ENCODE results near the gene TM2D3. TPM values are rescaled to one million over a fixed set of nuclear protein-coding genes. Genes with fewer than 3 reads are reported as not detected.

Gene TM2D3
- total and polyA plus RNA-seq, 11 donors: 43.7 to 63.8 (median 49.5) TPM

DNA sequence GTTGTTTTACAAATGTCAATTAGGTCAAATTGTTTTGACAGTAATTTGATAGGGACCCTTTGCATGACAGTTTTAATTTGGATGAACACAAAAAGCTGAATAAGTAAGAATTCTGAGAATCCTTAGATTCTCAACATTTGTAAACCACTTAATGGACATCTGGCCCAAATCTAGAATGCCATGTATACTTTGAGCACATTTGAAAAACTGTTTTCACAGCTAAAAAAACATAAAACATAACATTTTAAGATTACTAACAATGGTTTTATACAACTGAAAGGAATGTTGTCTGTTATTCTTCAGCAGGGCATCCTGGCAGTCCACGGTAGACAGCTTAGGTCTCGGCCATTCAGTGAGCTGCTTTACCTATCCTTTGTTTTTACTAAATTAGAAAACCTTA lies 34.5 kb upstream of the TM2D3 start:
- Histone ChIP-seq H3K4me1 (peaks cover 0 to 8% (median 0%) of the 10 kb centered on the region in 12 donors), H3K4me3 (no peak overlapping the region), H3K27ac (no peak overlapping the region), H3K27me3 (no peaks in the 10 kb centered on the region), H3K9me3 (no peaks in the 10 kb centered on the region), H3K36me3 (peaks cover 0 to 82% (median 25%) of the 10 kb centered on the region in 9 donors)
- TF ChIP-seq POLR2A (IDR thresholded peaks at IDR 0.05): no peak
- TF ChIP-seq, protein P1, sequence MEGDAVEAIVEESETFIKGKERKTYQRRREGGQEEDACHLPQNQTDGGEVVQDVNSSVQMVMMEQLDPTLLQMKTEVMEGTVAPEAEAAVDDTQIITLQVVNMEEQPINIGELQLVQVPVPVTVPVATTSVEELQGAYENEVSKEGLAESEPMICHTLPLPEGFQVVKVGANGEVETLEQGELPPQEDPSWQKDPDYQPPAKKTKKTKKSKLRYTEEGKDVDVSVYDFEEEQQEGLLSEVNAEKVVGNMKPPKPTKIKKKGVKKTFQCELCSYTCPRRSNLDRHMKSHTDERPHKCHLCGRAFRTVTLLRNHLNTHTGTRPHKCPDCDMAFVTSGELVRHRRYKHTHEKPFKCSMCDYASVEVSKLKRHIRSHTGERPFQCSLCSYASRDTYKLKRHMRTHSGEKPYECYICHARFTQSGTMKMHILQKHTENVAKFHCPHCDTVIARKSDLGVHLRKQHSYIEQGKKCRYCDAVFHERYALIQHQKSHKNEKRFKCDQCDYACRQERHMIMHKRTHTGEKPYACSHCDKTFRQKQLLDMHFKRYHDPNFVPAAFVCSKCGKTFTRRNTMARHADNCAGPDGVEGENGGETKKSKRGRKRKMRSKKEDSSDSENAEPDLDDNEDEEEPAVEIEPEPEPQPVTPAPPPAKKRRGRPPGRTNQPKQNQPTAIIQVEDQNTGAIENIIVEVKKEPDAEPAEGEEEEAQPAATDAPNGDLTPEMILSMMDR (IDR thresholded peaks at IDR 0.05): no peak
- ATAC-seq (no peak), DNase-seq (no peak)
- 83 to 89% (median 88%) methylated on average over 2 of the region's 2 CpGs for WGBS, 4 donors
- intact Hi-C loops (cut with DNase I): no loop called here

DNA sequence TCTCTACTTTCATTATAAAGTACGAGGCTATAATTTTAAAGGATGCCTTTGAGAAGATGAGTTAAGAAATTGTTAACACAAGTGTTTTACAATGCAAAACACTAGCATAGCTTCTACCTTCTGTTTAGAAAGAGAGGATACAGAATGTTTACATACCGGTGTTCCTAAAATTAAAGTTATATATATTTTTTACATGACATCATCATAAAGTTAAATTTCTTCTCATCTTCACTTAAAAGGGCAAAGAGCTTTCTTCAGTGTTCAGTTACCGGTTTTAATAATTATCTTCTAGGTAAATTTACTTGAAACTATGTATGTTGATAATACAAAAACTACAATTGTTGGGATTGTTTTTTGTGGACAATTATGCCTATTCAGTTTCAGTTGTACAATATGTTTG lies 32.7 kb upstream of the TM2D3 start:
- H3K4me1 ChIP-seq: peaks cover 0 to 8% (median 0%) of the 10 kb centered on the region in 12 donors
- no peak for DNase-seq
- no peak for ATAC-seq
- H3K4me3 ChIP-seq: no peak overlapping the region
- no peaks in the 10 kb centered on the region for H3K27me3 ChIP-seq
- no peaks in the 10 kb centered on the region for H3K9me3 ChIP-seq
- H3K27ac ChIP-seq: peak overlapping the region in 3 of 12 donors; percentile 30 to 55 (median 47)
- 79 to 87% (median 82%) methylated on average over 3 of the region's 3 CpGs for WGBS, 4 donors
- H3K36me3 ChIP-seq: peaks cover 0 to 81% (median 25%) of the 10 kb centered on the region in 9 donors
- intact Hi-C loops (cut with DNase I): no loop called here
- no peak for TF ChIP-seq POLR2A (IDR thresholded peaks at IDR 0.05)
- TF ChIP-seq, protein P1 (IDR thresholded peaks at IDR 0.05): no peak

DNA sequence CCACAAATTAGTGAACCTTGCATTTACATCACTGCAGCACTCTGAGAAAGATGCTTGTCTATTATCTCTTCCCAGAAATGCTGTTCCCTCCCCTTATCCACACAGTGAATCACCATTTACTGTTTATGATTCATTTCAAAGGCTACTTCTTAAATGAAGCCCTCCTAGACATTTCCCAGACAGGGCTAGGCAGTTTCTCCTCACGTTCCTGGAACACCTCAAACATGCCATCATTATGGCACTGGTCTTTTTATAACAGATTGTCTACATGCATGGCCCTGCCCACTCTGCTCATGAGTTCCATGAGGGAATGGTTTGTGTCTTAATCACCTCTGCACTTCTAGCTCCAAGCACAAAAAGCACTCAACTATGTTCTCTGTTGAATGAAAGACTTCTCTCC lies 32.2 kb upstream of the TM2D3 start:
- H3K36me3 ChIP-seq: peaks cover 0 to 81% (median 25%) of the 10 kb centered on the region in 9 donors

DNA sequence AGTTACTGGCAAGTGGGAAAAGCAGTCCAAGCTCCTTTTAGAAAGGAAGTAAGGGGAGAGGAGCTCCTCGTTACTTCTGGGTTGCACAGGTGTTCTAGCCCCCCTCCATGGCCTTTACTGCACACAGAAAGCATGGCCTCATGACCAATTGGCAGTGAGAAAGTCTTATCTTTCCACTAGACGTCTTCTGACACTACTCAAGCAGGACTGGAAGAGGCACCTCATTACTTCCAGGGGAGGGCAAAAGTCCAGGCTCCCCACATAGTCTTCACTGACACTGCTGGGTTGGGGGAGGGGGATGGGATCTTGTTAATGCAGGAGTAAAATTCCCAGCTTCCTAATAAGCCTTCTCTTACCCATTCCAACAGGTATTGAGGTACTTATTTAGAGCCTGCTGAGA lies 27.6 kb upstream of the TM2D3 start:
- no peak overlapping the region for H3K27ac ChIP-seq
- no peaks in the 10 kb centered on the region for H3K9me3 ChIP-seq
- peaks cover 0 to 3% (median 0%) of the 10 kb centered on the region in 12 donors for H3K4me1 ChIP-seq
- no peaks in the 10 kb centered on the region for H3K27me3 ChIP-seq
- 62 to 70% (median 66%) methylated on average over 2 of the region's 2 CpGs for WGBS, 4 donors
- DNase-seq (no peak), ATAC-seq (no peak)
- peaks cover 0 to 70% (median 21%) of the 10 kb centered on the region in 9 donors for H3K36me3 ChIP-seq
- H3K4me3 ChIP-seq: no peak overlapping the region
- intact Hi-C loops (cut with DNase I): no loop called here
- TF ChIP-seq POLR2A (IDR thresholded peaks at IDR 0.05): no peak
- TF ChIP-seq, protein P1 (IDR thresholded peaks at IDR 0.05): no peak

More for the DNA sequence above, 32.2 kb upstream of the TM2D3 start:
- H3K27me3 ChIP-seq: no peaks in the 10 kb centered on the region
- H3K4me1 ChIP-seq: peaks cover 0 to 8% (median 0%) of the 10 kb centered on the region in 12 donors
- H3K4me3 ChIP-seq: no peak overlapping the region
- ATAC-seq (peak; percentile 92 to 98 (median 94)), DNase-seq (peak in 3 of 5 donors; percentile 17 to 43 (median 20))
- no peaks in the 10 kb centered on the region for H3K9me3 ChIP-seq
- TF ChIP-seq, protein P1 (IDR thresholded peaks at IDR 0.05): no peak
- no peak for TF ChIP-seq POLR2A (IDR thresholded peaks at IDR 0.05)
- H3K27ac ChIP-seq: peak overlapping the region in 4 of 12 donors; percentile 10 to 55 (median 45)
- WGBS, 4 donors: 38 to 58% (median 47%) methylated on average over 1 of the region's 1 CpG
- intact Hi-C loops (cut with DNase I): no loop called here

Measured in heart left ventricle (tissue), 16 donors.